Suprapubic skin (tissue), 4 donors: Measurements from ENCODE around the gene SLTM.

ENCODE experiments used
- EP300 ChIP-seq: sonication (generic); formaldehyde crosslinking; IDR thresholded peaks from one replicate; pipeline ENCODE4 v1.6.1; 2017; ENCODE audit warnings: antibody characterized with exemption
- POLR2A ChIP-seq, 2 donors: fragments of 450-650 bp; IDR thresholded peaks; one replicate each; pipeline ENCODE4 v1.6.1; 2017; ENCODE audit warnings: antibody characterized with exemption in 2 of 2, mild to moderate bottlenecking in 2 of 2, moderate library complexity in 2 of 2
- POLR2AphosphoS5 ChIP-seq, 3 donors: sonication (generic); formaldehyde crosslinking; IDR thresholded peaks; one replicate each; pipeline ENCODE4 v1.6.1; 2017; ENCODE audit warnings: antibody characterized with exemption in 3 of 3
- TF ChIP-seq, protein P1 (sequence below), 2 donors: fragments of 200-600 bp in 1 of 2; fragments of 450-650 bp in 1 of 2; sonication (generic) in 1 of 2; IDR thresholded peaks; one replicate each; pipeline ENCODE4 v1.5.1; 2016 to 2019; ENCODE audit warnings: antibody characterized with exemption in 2 of 2, mild to moderate bottlenecking in 1 of 2, moderate library complexity in 1 of 2

DNA sequence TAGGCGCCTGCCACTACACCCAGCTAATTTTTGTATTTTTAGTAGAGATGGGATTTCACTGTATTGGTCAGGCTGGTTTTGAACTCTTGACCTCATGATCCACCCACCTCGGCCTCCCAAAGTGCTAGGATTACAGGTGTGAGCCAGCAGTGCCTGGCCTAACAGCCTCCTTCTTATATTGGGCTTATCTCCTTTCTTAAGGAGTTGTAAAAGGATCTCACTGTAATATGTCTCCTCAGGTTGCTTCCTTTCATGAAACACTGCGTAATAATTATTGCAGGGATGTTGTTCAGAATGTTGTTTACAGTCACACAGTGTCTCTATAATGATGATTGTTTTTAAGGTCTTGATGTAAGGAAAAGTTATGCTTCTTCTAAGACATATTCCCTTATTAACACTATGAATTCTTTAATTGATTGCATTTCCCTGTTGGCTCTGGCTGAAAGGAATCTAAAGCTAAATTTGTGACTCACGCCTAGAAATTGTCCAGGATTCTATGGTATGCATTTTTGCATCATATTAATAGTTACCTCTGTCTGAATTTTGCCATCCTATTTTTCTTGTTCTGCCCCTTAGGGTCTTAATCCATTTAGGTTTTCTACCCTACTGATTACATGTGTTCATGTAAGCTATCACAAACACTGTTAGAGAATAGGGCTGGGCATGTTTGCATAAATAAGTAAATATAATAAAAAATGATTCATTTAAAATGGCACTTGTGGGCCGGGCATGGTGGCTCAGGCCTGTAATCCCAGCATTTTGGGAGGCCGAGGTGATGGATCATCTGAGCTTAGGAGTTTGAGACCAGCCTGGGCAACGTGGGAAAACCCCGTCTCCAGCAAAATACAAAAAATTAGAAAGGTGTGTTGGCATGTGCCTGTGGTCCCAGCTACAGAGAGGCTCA is 29.4 kb upstream of the SLTM start:
- TF ChIP-seq, protein P1, sequence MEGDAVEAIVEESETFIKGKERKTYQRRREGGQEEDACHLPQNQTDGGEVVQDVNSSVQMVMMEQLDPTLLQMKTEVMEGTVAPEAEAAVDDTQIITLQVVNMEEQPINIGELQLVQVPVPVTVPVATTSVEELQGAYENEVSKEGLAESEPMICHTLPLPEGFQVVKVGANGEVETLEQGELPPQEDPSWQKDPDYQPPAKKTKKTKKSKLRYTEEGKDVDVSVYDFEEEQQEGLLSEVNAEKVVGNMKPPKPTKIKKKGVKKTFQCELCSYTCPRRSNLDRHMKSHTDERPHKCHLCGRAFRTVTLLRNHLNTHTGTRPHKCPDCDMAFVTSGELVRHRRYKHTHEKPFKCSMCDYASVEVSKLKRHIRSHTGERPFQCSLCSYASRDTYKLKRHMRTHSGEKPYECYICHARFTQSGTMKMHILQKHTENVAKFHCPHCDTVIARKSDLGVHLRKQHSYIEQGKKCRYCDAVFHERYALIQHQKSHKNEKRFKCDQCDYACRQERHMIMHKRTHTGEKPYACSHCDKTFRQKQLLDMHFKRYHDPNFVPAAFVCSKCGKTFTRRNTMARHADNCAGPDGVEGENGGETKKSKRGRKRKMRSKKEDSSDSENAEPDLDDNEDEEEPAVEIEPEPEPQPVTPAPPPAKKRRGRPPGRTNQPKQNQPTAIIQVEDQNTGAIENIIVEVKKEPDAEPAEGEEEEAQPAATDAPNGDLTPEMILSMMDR (IDR thresholded peaks at IDR 0.05): no peak
- no peak for TF ChIP-seq EP300
- TF ChIP-seq POLR2A (IDR thresholded peaks at IDR 0.05): no peak
- no peak for TF ChIP-seq POLR2AphosphoS5 (IDR thresholded peaks at IDR 0.05)
